ENCODE results near the gene CYTH4.

Gene CYTH4

GRCh38 chr22:37344735-37345449, 62.6 kb downstream of the CYTH4 start:
- DNase-seq (ENCODE audit: low read depth in 2 of 2) = no peak

- DNase-seq (ENCODE audit: low read depth in 2 of 2) = no peak
These were observed 63.7 kb downstream of the CYTH4 start for GRCh38 chr22:37345863-37346504.

- no peak for DNase-seq (ENCODE audit: low read depth in 2 of 2)
These were observed 64.2 kb downstream of the CYTH4 start for GRCh38 chr22:37346505-37346895.

GRCh38 chr22:37349043-37349814, 66.9 kb downstream of the CYTH4 start:
- DNase-seq (ENCODE audit: low read depth in 2 of 2) = no peak

GRCh38 chr22:37351232-37351631, 68.9 kb downstream of the CYTH4 start:
- no peak for DNase-seq (ENCODE audit: low read depth in 2 of 2)

GRCh38 chr22:37352481-37352880, 70.2 kb downstream of the CYTH4 start:
- DNase-seq (ENCODE audit: low read depth in 2 of 2) = no peak

- no peak for DNase-seq (ENCODE audit: low read depth in 2 of 2)
These were observed 71.5 kb downstream of the CYTH4 start for GRCh38 chr22:37353839-37354238.

GRCh38 chr22:37354261-37354660, 72.0 kb downstream of the CYTH4 start:
- no peak for DNase-seq (ENCODE audit: low read depth in 2 of 2)

GRCh38 chr22:37354670-37355069, 72.4 kb downstream of the CYTH4 start:
- DNase-seq (ENCODE audit: low read depth in 2 of 2) = no peak

- DNase-seq (ENCODE audit: low read depth in 2 of 2) = no peak
These were observed 72.9 kb downstream of the CYTH4 start for GRCh38 chr22:37355174-37355573.

- DNase-seq (ENCODE audit: low read depth in 2 of 2) = no peak
These were observed 74.6 kb downstream of the CYTH4 start for GRCh38 chr22:37356922-37357321.

GRCh38 chr22:37357446-37358075, 75.3 kb downstream of the CYTH4 start:
- DNase-seq (ENCODE audit: low read depth in 2 of 2) = no peak

- no peak for DNase-seq (ENCODE audit: low read depth in 2 of 2)
These were observed 76.1 kb downstream of the CYTH4 start for GRCh38 chr22:37358386-37358785.

- DNase-seq (ENCODE audit: low read depth in 2 of 2) = no peak
These were observed 76.6 kb downstream of the CYTH4 start for GRCh38 chr22:37358917-37359316.

GRCh38 chr22:37362621-37363020, 80.3 kb downstream of the CYTH4 start:
- no peak for DNase-seq (ENCODE audit: low read depth in 2 of 2)

- DNase-seq (ENCODE audit: low read depth in 2 of 2) = no peak
These were observed 81.1 kb downstream of the CYTH4 start for GRCh38 chr22:37363261-37363992.

Data from stimulated activated CD8-positive, alpha-beta memory T cell treated with anti-CD3 and anti-CD28 coated beads, Interleukin-2, amount 100 ng/mL, for 1 hour (primary cell).